Motor neuron (in vitro differentiated cells): ENCODE measurements around the gene MRPS27. TPM values are rescaled to one million over a fixed set of nuclear protein-coding genes. Genes with fewer than 3 reads are reported as not detected.

ENCODE experiments used
- ATAC-seq, 8 experiments: fragments of 200-7000 bp; cut with Tn5 transposase; replicated peaks in 6 of 8; 2 replicates each; pipeline ENCODE4 v1.8.0; 2021; ENCODE audit warnings: mild to moderate bottlenecking in 8 of 8, moderate library complexity in 8 of 8
- H3K27ac ChIP-seq, 2 donors: fragments of 250-450 bp; sonication (Bioruptor Pico); 2 replicates each; pipeline ENCODE4 v1.9.0; 2021; ENCODE audit warnings: antibody characterized with exemption in 2 of 2, mild to moderate bottlenecking in 2 of 2, moderate library complexity in 1 of 2
- H3K4me1 ChIP-seq, 2 donors: fragments of 250-450 bp; sonication (Bioruptor Pico); replicated peaks in 1 of 2; 2 replicates each; pipeline ENCODE4 v1.6.1; 2021; ENCODE audit warnings: antibody characterized with exemption in 2 of 2, mild to moderate bottlenecking in 2 of 2, moderate library complexity in 1 of 2
- H3K4me3 ChIP-seq, 5 donors: fragments of 250-450 bp; sonication (Bioruptor Pico); 2 replicates each; pipeline ENCODE4 v1.9.0; 2021; ENCODE audit warnings: antibody characterized with exemption in 5 of 5, mild to moderate bottlenecking in 5 of 5, moderate library complexity in 4 of 5
- WGBS, 10 experiments: fragments of 450-650 bp; shearing (Covaris generic); methylation state at CpG; one replicate each; pipeline ENCODE4 v1.0.0; 2022; 5-methylcytosine and 5-hydroxymethylcytosine counted together
- in situ Hi-C, 9 experiments: fragments of 400-800 bp; cut with MboI; loops; one replicate each; pipeline ENCODE4 v1.15.0; 2021; ENCODE audit warnings: low sequenced_read_pairs in 9 of 9, low pct_unique_long_range_greater_than_20kb in 2 of 9; ENCODE audit not compliant: unreplicated experiment in 9 of 9
- total RNA-seq, 8 experiments: library from RNA; unstranded; fragments of 300-600 nt; gene quantifications; 2 replicates each; pipeline versions ENCODE4 v1.2.3 to v1.2.4, GENCODE V29; 2022

Gene MRPS27
- total RNA-seq, 8 experiments from 2014 or later = 37.5 to 93.7 (median 48.1) TPM

DNA sequence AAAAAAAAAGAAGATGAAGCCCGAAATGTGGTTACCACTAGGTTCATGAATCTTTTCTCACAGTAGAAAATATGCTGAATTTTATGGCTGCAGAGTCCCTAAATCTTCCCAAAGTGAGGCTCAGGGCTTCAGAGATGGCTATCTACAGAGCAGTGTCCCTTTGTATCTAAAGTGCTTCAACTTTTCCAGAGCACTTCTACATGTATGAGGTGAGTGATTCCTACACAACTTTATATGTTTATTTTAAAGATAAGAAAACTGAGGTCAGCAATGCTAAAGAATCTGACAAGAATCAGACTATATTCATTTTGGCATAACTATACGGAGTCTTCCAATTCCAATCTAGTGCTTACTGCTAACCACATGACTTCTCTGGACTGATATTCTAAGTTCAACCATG, 53.2 kb downstream of the MRPS27 start:
- in situ Hi-C loops = no loop called here
- no peak overlapping the region for H3K4me3 ChIP-seq
- no peaks in the 10 kb centered on the region for H3K4me1 ChIP-seq
- 40 to 100% (median 100%) methylated on average over 1 to 2 of the region's 2 CpGs; no CpG with 5 or more reads in 2 of the 10 experiments for WGBS, 10 experiments
- H3K27ac ChIP-seq = no peak overlapping the region
- ATAC-seq = no peak

GRCh38 chr5:72265032-72265877, 54.8 kb downstream of the MRPS27 start:
- Histone ChIP-seq H3K4me3 (no peak overlapping the region), H3K27ac (no peak overlapping the region), H3K4me1 (no peaks in the 10 kb centered on the region)
- WGBS, 10 experiments = 85 to 100% (median 97%) methylated on average over 2 to 5 of the region's 5 CpGs
- in situ Hi-C loops = no loop called here
- no peak for ATAC-seq

- no peaks in the 10 kb centered on the region for H3K4me1 ChIP-seq
- ATAC-seq = peak in 3 of 8 experiments; percentile 38 to 70 (median 67)
- 65 to 100% (median 76%) methylated on average over 2 of the region's 2 CpGs; no CpG with 5 or more reads in 4 of the 10 experiments for WGBS, 10 experiments
- in situ Hi-C loops = no loop called here
- H3K4me3 ChIP-seq = no peak overlapping the region
- H3K27ac ChIP-seq = peak overlapping the region in 1 of 2 donors; percentile 33
Measured at GRCh38 chr5:72256536-72256935, 63.5 kb downstream of the MRPS27 start.

GRCh38 chr5:72255670-72256069, 64.4 kb downstream of the MRPS27 start:
- WGBS, 10 experiments = 83 to 100% (median 96%) methylated on average over 1 to 2 of the region's 2 CpGs; no CpG with 5 or more reads in 2 of the 10 experiments
- H3K27ac ChIP-seq = no peak overlapping the region
- no peak for ATAC-seq
- in situ Hi-C loops = no loop called here
- H3K4me1 ChIP-seq = no peaks in the 10 kb centered on the region
- no peak overlapping the region for H3K4me3 ChIP-seq

DNA sequence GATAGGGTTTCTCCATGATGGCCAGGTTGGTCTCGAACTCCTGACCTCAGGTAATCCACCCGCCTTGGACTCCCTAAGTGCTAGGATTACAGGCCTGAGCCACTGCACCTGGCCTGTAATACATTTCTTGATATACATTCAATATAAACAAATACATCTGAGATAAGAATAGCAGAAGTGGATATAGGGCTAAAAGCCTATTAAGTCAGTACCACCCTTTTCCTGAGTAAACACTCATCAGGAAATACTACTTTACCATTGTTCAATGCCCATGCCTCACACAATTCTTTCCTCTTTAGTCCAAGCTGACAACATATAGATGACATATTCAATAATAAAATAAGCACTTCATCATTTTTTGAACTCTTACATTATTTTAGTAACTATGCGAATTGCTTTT, 64.8 kb downstream of the MRPS27 start:
- Histone ChIP-seq H3K4me1 (no peaks in the 10 kb centered on the region), H3K4me3 (no peak overlapping the region), H3K27ac (no peak overlapping the region)
- in situ Hi-C loops = no loop called here
- ATAC-seq = no peak
- 89 to 100% (median 100%) methylated on average over 1 to 3 of the region's 3 CpGs; no CpG with 5 or more reads in 1 of the 10 experiments for WGBS, 10 experiments

- peak in 2 of 8 experiments; percentile 47 to 73 for ATAC-seq
- Histone ChIP-seq H3K4me3 (no peak overlapping the region), H3K27ac (no peak overlapping the region), H3K4me1 (peaks cover 6 to 13% of the 10 kb centered on the region in 2 donors)
- WGBS, 10 experiments = 0 to 100% (median 90%) methylated on average over 1 to 4 of the region's 5 CpGs; no CpG with 5 or more reads in 1 of the 10 experiments
- in situ Hi-C loops = no loop called here
Measured at GRCh38 chr5:72252574-72253155, 67.4 kb downstream of the MRPS27 start.

DNA sequence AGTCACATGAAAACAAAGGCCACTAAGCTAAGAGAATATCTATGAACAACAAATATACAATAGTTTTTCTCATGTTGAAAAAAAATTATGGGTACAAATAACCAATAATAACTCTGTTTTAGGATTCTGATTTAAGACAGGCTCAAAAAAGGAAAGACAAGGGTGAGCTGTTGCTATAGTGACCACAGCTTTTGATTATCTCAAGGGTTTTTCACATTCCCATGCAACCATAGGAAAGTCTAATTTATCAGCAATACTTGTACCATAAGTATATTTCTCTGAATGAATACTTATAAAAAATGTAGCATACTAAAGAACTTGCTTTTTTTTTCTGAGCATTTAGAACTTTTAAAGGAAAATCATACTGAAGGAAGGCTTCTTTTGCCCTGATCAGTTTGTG, 68.0 kb downstream of the MRPS27 start:
- Histone ChIP-seq H3K4me3 (no peak overlapping the region), H3K4me1 (peaks cover 6 to 13% of the 10 kb centered on the region in 2 donors), H3K27ac (no peak overlapping the region)
- in situ Hi-C loops = no loop called here
- ATAC-seq = no peak

DNA sequence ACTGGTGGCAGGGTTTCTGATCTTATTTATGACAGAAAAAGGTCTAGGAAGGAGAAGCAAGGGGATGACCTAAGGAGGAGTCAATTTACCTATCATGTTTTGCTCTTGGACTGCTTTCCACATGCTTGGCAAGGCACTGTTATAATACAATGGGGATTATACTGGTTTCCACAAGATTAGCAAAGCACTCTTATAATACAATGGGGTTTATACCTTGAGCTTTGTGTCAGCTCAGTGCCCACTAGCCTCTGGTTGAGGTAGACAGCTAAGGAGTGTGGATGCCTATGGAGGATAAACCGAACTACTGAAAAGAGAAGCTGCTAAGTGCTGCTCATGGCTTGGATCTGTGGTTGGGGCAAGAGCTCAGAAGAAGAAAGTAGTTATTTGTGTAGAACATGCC, 68.7 kb downstream of the MRPS27 start:
- WGBS, 10 experiments = 83 to 100% (median 100%) methylated on average over 1 of the region's 1 CpG; no CpG with 5 or more reads in 6 of the 10 experiments
- Histone ChIP-seq H3K4me1 (peaks cover 6 to 13% of the 10 kb centered on the region in 2 donors), H3K27ac (no peak overlapping the region), H3K4me3 (no peak overlapping the region)
- no peak for ATAC-seq
- in situ Hi-C loops = no loop called here

DNA sequence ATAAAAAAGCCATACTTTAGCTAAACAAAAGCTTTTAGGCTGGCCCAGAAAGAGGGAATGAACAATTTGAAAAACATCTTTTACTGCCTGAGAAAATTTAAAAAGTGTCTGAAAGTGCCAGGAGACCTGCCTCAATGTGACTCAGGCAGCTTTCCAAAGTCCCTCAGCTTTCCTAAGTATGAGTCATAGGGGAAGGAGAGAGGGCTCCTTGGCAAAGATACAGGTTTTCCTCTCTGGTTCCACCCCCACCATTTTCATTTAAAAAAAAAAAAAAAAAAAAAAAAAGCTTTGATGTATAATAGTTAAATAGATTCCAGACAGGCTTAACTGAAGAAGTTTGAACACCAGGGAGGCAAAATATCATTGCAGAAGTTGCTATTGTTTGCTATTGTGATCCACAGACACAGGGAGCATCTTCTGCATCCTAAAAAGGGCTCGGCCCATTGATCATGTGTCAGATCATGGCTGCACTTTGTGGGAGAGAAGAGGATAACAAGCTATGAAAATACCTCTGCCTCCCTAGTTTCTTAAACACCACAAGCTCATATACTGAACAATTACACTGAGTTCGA, 71.5 kb downstream of the MRPS27 start:
- WGBS, 10 experiments = 17 to 59% (median 37%) methylated on average over 1 to 2 of the region's 2 CpGs; no CpG with 5 or more reads in 4 of the 10 experiments
- peaks cover 20 to 27% of the 10 kb centered on the region in 2 donors for H3K4me1 ChIP-seq
- H3K27ac ChIP-seq = no peak overlapping the region
- in situ Hi-C loops = loop anchor here in 1 of 9 experiments (25.0 kb wide), 1 partner anchor 461 kb away; no protein-coding TSS in a partner anchor
- peak; percentile 42 to 82 (median 70) for ATAC-seq
- no peak overlapping the region for H3K4me3 ChIP-seq

DNA sequence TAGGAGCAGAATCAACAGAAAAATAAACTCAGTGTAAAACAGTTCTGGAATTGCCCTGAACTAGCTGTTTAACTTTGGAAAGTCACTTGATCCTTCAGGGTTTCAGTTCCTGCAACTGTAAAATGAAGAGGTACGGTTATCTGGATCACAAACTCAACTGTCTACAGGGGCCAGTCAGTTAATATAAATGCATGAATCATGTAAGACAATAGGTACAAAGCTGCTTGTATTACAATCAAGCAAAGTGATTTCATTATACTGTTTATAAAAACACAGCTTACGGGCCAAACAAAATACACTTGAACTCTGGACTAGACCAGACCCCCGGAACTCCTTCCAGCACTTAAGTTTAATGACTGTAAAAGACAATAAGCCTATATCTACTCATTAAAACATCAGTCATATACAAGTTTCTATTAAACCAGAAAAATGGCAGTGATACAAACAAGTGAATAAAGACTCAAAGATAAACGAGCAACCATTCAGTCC, 73.0 kb downstream of the MRPS27 start:
- in situ Hi-C loops = loop anchor here in 1 of 9 experiments (25.0 kb wide), 1 partner anchor 460 kb away; no protein-coding TSS in a partner anchor
- ATAC-seq = no peak
- H3K27ac ChIP-seq = no peak overlapping the region

DNA sequence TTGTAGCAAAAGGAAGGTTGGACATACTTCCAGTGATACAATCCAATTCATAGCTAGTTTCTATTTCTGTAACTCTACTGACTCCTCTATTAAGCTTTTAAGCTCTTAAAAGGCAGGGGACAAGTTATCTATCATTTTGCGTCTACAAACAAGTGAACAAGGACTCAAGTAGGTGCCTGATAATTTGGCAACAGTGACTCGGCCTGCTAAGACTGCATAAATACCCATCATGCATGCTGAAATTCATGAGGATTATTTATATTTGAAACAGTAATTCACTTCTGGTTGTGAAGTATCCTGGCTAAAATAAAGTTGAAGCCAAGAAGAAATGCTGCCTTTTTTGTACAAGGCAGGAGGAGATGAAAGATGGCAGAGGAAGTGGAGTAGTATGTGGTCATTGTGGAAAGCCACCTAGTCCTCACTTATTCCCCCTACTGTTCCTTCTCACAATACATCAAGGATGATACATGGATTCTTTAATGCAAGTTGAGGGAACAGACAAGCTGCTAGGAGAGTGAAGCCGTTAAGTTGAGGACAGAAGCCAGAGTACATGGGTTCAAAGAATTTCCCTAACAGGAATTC, 74.0 kb downstream of the MRPS27 start:
- 38 to 80% (median 64%) methylated on average over 2 to 3 of the region's 3 CpGs; no CpG with 5 or more reads in 2 of the 10 experiments for WGBS, 10 experiments
- Histone ChIP-seq H3K4me3 (no peak overlapping the region), H3K27ac (no peak overlapping the region), H3K4me1 (peaks cover 37 to 50% of the 10 kb centered on the region in 2 donors)
- in situ Hi-C loops = loop anchor here in 1 of 9 experiments (25.0 kb wide), 1 partner anchor 459 kb away; no protein-coding TSS in a partner anchor
- peak in 1 of 8 experiments; percentile 13 for ATAC-seq

More for the DNA sequence above, 73.0 kb downstream of the MRPS27 start:
- no peak overlapping the region for H3K4me3 ChIP-seq
- WGBS, 10 experiments = 56 to 100% (median 86%) methylated on average over 1 to 4 of the region's 4 CpGs
- peaks cover 29 to 42% of the 10 kb centered on the region in 2 donors for H3K4me1 ChIP-seq

DNA sequence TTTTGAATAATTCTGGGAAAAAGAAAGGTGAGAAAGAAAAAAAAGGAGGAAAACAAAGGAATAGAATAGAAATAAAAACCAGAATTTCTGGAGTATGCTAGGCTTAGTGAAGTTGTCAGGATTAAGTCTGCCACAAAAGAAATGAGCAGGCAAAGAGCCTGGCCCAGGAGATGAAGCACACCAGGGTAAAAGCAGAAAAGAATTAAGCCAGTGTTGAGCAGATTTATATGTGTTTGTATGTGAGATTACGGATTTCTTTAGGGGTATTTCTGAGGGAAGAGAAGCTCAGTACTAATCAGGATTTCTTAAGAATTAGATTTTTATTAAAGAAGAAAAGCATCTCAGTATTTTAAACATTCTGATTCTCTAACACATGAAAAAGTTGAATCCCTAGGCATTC, 74.5 kb downstream of the MRPS27 start:
- no peak for ATAC-seq
- H3K4me1 ChIP-seq = peaks cover 39 to 52% of the 10 kb centered on the region in 2 donors
- no peak overlapping the region for H3K27ac ChIP-seq
- no peak overlapping the region for H3K4me3 ChIP-seq
- in situ Hi-C loops = loop anchor here in 1 of 9 experiments (25.0 kb wide), 1 partner anchor 458 kb away; no protein-coding TSS in a partner anchor
- 60 to 100% (median 90%) methylated on average over 1 of the region's 1 CpG; no CpG with 5 or more reads in 1 of the 10 experiments for WGBS, 10 experiments
